HEK293T (cell line): ENCODE results near the gene HMGN3.

Source experiments
- BHLHE40 ChIP-seq: fragments of 450-650 bp; IDR thresholded peaks from 2 replicates; pipeline ENCODE4 v1.6.1; 2016; ENCODE audit warnings: mild to moderate bottlenecking, moderate library complexity, borderline replicate concordance
- CTBP1 ChIP-seq: fragments of 450-650 bp; IDR thresholded peaks from 2 replicates; pipeline ENCODE4 v1.6.1; 2016; ENCODE audit warnings: borderline replicate concordance
- FOXA1 ChIP-seq: fragments of 450-650 bp; IDR thresholded peaks from 2 replicates; pipeline ENCODE4 v1.6.1; 2016; ENCODE audit warnings: mild to moderate bottlenecking
- FOXK2 ChIP-seq: fragments of 450-650 bp; IDR thresholded peaks from 2 replicates; pipeline ENCODE4 v1.6.1; 2016; ENCODE audit warnings: mild to moderate bottlenecking
- FOXM1 ChIP-seq: fragments of 450-650 bp; IDR thresholded peaks from 2 replicates; pipeline ENCODE4 v1.6.1; 2017; ENCODE audit warnings: mild to moderate bottlenecking, borderline replicate concordance
- L3MBTL2 ChIP-seq: fragments of 450-650 bp; conservative IDR thresholded peaks from 2 replicates; pipeline ENCODE4 v1.6.1; 2016; ENCODE audit warnings: mild to moderate bottlenecking
- LEF1 ChIP-seq: fragments of 450-650 bp; IDR thresholded peaks from 2 replicates; pipeline ENCODE4 v1.6.1; 2017; ENCODE audit warnings: mild to moderate bottlenecking, borderline replicate concordance
- NFRKB ChIP-seq: fragments of 450-650 bp; IDR thresholded peaks from 2 replicates; pipeline ENCODE4 v1.6.1; 2016; ENCODE audit warnings: mild to moderate bottlenecking, moderate library complexity
- SP1 ChIP-seq: fragments of 450-650 bp; IDR thresholded peaks from 2 replicates; pipeline ENCODE4 v1.6.1; 2017
- SUZ12 ChIP-seq: fragments of 450-650 bp; IDR thresholded peaks from 2 replicates; pipeline ENCODE4 v1.6.1; 2016; ENCODE audit warnings: mild to moderate bottlenecking

DNA sequence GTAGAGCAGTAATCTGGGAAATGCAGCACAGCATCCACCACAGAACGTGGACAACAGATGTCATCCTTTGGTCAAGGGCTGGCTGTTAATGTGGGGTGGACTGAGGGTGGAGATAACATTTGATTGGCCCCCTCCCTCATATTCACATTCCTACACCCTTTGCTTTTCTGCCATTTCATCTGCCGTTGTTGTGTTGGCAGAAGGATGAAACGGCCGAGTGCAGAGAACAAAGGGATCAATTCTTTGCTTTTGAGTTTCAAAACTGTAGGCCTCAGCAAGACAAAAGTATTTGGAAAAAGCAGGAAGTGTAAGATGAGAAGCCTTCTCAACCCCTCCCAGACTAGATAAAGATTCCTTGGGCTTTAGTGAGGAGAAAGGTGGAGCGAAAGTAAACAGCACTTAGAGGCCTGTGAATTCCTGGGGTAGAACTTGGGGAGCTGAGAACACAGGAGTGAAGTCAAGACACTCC, 82.2 kb downstream of the HMGN3 start:
- TF ChIP-seq NFRKB (no peak), LEF1 (no peak), FOXM1 (no peak), BHLHE40 (no peak), FOXK2 (no peak), FOXA1 (no peak), CTBP1 (no peak), SUZ12 (no peak), SP1 (no peak), L3MBTL2 (no peak)
